Measurements from ENCODE around the gene SYT13.
A peak's percentile ranks its signal among the peaks of the same experiment; 100 is the strongest.

The SYT13 gene

DNA sequence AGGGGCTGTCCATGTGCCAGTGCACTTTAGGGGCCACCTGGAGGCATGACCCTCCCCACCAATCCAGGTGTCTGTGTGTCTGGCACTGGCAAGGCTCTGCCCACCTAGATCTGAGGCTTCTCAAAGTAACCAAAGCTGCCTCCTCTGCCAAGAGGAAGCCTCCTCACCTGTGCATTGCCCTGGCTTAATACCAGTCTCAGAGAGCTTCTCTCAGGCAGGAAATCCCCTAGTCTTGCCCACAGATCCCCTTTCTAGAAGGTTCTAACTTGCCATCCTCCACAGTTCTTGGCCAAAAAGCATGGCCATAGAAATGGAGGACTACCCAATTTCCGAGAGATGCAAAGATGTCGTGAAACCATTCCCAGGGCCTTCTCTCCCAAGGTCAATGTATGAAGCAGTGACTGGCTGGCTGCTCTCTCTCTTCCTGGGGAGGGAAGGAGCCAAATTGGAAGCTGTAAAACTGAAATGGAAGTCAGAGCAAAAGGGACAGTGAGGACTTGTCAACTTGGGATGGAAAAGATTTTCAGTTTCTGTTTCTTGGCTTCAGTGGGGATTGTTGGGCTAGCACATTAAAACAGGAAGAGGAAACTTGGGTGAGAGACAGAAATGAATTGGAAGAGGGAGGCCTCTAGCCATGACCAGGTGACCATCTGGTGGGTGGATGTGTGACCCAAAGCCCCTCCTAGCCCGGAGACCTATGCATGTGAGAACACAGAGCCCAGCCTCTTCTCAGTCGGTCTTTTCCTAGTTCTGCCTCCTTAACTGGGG is 70.9 kb downstream of the SYT13 start:
- Histone ChIP-seq H3K4me2 (peak overlapping the region; percentile 53), H4K20me1 (peaks cover 10% of the 10 kb centered on the region; the same call in 1 of the 2 replicates), H3K4me1 (peaks cover 55% of the 10 kb centered on the region), H3K27ac (0 out of 2 replicates have a peak overlapping the region, but pooled peaks have one; percentile 5), H3K27me3 (no peaks in the 10 kb centered on the region), H3K36me3 (peaks cover 16% of the 10 kb centered on the region; the same call in 1 of the 2 replicates), H3K9ac (no peak overlapping the region), H3K9me3 (no peaks in the 10 kb centered on the region), H3K4me3 (no peak overlapping the region)
- TF ChIP-seq Cebpa-rat (IDR thresholded peaks at IDR 0.05): no peak

DNA sequence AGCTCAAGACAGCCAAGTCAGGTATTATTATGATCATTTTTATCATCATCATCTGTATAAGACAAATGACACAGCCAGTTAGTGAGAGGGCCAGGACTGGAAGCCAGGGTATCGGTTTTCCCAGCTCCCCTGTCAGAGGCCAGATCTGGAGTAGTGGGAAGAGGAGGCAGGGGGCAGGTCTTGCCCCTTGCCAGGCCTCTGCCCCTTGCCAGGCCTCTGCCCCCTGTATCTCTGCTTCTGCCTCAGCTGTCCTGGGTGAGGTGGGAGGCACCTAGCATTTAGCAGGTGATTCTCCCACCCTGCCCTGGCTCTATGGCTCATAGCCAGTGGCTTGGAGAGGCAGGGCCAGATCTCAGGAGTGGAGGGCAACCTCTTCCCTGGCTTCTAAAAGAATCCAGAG is 72.4 kb downstream of the SYT13 start:
- Histone ChIP-seq H3K4me2 (no peak overlapping the region), H3K27me3 (no peaks in the 10 kb centered on the region), H3K9me3 (no peaks in the 10 kb centered on the region), H4K20me1 (peaks cover 10% of the 10 kb centered on the region; the same call in 1 of the 2 replicates), H3K4me1 (peaks cover 69% of the 10 kb centered on the region), H3K4me3 (no peak overlapping the region), H3K9ac (no peak overlapping the region), H3K36me3 (peaks cover 11% of the 10 kb centered on the region; the same call in 1 of the 2 replicates), H3K27ac (0 out of 2 replicates have a peak overlapping the region, but pooled peaks have one; percentile 21)
- TF ChIP-seq Cebpa-rat (IDR thresholded peaks at IDR 0.05): no peak

DNA sequence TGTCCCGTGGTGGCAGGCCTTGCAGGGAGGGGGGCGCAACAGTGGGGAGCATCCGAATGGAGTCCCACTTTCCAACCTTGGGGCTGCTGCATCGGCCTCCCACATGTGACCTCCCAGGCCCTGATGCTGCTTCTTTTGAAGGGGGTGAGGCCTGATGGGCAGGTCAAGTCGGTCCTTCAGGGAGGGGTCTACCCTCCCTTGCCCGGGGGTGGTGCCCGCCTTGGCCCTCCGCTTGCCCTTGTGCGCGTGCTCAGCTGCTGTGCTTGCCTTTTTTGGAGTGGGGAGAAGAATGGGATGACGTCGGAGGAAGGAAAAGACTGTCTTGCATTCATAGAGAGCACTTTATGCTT is 72.8 kb downstream of the SYT13 start:
- TF ChIP-seq Cebpa-rat (IDR thresholded peaks at IDR 0.05): no peak
- H3K4me2 ChIP-seq: no peak overlapping the region
- H3K27ac ChIP-seq: 0 out of 2 replicates have a peak overlapping the region, but pooled peaks have one; percentile 21
- peaks cover 10% of the 10 kb centered on the region; the same call in 1 of the 2 replicates for H4K20me1 ChIP-seq
- H3K4me1 ChIP-seq: peaks cover 73% of the 10 kb centered on the region
- H3K27me3 ChIP-seq: no peaks in the 10 kb centered on the region
- no peaks in the 10 kb centered on the region for H3K9me3 ChIP-seq
- no peak overlapping the region for H3K9ac ChIP-seq
- peaks cover 11% of the 10 kb centered on the region; the same call in 1 of the 2 replicates for H3K36me3 ChIP-seq
- no peak overlapping the region for H3K4me3 ChIP-seq

DNA sequence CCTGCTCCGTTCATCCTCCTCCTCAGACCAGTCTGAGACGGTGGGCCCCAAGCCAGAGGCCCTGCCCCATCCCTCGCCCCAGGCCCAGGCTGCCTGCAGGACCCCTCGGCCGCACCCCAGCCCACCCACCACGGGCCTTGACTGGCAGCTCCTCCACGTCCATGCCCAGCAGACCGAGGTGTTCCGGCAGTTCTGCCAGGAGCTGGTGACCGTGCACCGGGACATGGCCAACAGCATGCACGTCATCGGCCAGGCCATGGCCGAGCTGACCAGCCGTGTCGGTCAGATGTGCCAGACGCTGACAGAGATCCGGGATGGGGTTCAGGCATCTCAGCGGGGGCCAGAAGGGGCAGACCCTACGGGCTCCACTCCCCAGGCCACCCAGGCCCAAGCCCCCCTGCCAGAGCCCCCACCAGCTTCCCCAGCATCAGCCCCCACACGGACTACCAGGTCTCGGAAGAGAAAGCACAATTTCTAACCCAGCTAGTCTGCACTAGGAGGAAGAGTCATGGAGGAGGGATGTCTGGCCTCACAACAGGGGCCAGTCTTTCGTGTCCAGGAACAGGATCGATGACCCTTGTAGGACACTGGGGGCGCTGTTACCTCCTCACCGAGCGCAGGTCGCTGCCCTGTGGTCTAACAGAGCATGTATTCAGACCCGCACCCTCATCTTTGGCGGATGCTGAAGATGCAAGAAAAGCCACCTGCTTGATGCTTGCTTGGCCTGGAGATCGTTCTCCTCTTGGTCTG is 73.4 kb downstream of the SYT13 start:
- H3K9me3 ChIP-seq: no peaks in the 10 kb centered on the region
- peaks cover 10% of the 10 kb centered on the region; the same call in 1 of the 2 replicates for H4K20me1 ChIP-seq
- H3K36me3 ChIP-seq: peaks cover 11% of the 10 kb centered on the region; the same call in 1 of the 2 replicates
- no peak overlapping the region for H3K4me3 ChIP-seq
- TF ChIP-seq Cebpa-rat (IDR thresholded peaks at IDR 0.05): no peak
- H3K4me1 ChIP-seq: peaks cover 78% of the 10 kb centered on the region
- no peaks in the 10 kb centered on the region for H3K27me3 ChIP-seq
- H3K9ac ChIP-seq: no peak overlapping the region
- peak overlapping the region; percentile 87 for H3K4me2 ChIP-seq
- H3K27ac ChIP-seq: peak overlapping the region; percentile 88; the same call in 1 of the 2 replicates

DNA sequence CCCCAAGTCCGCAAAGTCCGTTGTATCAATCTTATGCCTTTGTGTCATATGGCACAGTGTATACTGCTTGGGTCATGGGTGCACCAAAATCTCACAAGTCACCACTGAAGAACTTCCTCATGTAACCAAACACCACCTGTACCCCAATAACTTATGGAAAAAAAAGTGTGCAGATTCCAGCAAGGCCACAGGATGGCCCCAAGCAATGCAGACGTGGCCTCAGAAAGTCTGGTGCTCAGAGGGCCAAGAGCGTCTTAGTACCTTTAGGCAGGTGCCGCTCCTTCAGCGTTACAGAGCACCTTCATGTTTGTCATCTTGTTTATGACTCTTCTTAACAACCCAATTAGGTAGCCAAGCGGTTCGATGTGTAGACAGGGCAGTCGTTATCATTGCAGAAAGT is 74.4 kb downstream of the SYT13 start:
- Histone ChIP-seq H3K9ac (no peak overlapping the region; the same call in 1 of the 2 replicates), H3K4me2 (peak overlapping the region; percentile 87), H3K27ac (peak overlapping the region; percentile 88; the same call in 1 of the 2 replicates), H3K27me3 (no peaks in the 10 kb centered on the region), H3K4me3 (no peak overlapping the region), H4K20me1 (peaks cover 10% of the 10 kb centered on the region; the same call in 1 of the 2 replicates), H3K36me3 (peaks cover 11% of the 10 kb centered on the region; the same call in 1 of the 2 replicates), H3K9me3 (no peaks in the 10 kb centered on the region), H3K4me1 (peaks cover 86% of the 10 kb centered on the region)
- no peak for TF ChIP-seq Cebpa-rat (IDR thresholded peaks at IDR 0.05)

DNA sequence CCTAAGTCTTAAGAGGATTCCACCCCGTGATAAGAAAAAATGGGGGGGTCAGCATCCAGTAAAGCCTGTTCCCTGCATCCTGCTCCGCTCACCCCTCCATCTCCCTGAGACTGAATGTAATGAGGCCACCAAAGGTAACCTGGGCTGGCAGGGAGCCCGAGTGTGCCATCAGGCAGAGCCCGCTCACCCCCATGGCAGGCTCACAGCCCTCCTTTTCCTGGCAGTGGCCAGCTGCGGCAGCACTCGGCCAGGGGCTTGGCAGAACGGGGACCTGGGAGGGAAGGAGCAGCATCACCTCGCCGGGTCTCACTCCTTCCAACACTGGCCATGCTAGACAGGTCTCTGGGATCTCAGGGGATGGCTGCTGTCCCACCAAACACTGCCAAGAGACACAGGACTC is 75.3 kb downstream of the SYT13 start:
- H3K4me3 ChIP-seq: peak overlapping the region; percentile 55; the same call in 1 of the 2 replicates
- no peak for TF ChIP-seq Cebpa-rat (IDR thresholded peaks at IDR 0.05)
- peaks cover 94% of the 10 kb centered on the region for H3K4me1 ChIP-seq
- H4K20me1 ChIP-seq: peaks cover 10% of the 10 kb centered on the region; the same call in 1 of the 2 replicates
- peak overlapping the region; percentile 87 for H3K4me2 ChIP-seq
- no peaks in the 10 kb centered on the region for H3K9me3 ChIP-seq
- H3K27me3 ChIP-seq: no peaks in the 10 kb centered on the region
- H3K27ac ChIP-seq: peak overlapping the region; percentile 88
- peaks cover 11% of the 10 kb centered on the region; the same call in 1 of the 2 replicates for H3K36me3 ChIP-seq
- 0 out of 2 replicates have a peak overlapping the region, but pooled peaks have one; percentile 20 for H3K9ac ChIP-seq

DNA sequence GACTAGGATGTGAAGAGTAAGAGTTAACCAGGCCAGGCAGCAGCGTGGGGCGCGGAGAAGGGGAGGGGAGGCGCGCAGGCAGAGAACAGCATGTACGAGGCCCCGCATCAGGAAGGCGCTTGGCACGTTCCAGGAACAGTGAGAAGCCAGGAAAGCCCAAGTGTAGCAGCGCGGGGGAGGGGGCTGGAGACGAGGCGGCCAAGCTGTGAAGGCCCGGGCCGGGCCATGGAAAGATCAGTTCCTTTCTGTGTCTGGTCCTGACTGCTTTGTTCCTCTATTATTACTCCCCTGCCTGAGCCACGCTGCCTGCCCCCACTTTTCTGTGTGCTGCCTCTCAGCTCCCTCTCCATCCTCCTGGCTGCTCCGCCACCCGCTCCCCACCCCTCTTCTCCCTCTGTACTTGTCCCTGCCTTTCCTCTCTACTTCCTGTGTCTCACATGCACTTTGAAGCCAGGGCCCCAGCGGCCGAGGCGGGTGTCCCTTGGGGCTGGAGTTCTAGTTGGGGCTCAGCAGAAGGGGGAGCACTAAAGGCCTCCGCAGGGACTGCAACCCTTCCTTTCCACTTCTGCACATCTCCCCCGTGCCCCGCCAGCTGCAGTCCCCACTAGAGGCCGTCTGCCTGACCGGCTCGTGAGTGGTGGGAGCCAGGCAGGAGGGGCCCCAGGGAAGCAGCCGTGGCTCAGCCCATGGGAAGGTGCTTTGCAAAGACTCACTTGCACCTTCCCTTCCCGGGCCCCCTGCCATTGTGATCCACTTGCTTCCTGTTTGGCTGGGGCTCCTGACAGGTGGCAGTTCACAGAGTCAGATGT is 76.0 kb downstream of the SYT13 start:
- Histone ChIP-seq H3K4me3 (peak overlapping the region; percentile 55), H3K4me1 (peaks cover 94% of the 10 kb centered on the region), H3K27ac (peak overlapping the region; percentile 88)

DNA sequence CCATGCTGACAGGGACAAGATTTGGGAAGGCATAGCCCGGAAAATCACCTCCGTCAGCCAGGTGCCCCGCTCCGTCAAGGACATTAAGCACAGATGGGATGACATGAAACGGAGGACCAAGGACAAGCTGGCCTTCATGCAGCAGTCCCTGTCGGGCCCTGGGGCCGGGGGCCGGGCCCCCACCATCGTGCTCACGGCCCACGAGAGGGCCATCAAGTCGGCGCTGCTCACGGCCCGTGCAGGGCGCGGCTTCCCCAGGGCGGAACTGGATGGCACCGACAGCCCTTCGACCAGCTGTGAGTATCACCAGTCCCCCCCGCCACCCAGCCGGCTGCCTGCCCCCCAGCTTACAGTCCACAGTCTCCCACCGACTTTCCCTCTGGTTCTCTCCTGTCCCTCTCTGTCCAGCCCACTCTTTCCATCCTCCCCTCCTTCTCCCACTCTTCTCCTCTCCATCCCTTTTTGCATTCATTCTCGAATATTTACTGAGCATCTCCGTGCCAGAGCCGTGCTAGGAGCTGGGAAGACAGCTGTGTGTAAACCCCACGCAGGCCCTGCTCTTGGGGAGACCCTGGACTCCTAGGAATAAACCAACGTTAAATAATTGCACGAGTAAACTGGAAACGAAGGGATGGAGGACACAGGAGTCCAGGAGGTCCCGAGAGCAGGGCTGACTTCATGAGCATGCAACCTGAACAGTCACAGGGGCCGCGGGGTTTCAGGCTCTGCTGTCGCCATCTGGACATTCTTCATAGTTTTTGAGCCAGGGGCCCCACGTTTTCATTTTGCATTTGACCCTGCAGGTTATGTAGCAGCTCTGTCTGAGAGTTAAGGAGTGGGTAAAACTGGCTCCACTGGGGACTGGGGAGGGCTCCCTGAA is 76.9 kb downstream of the SYT13 start:
- peak overlapping the region; percentile 77 for H3K9ac ChIP-seq
- no peak for TF ChIP-seq Cebpa-rat (IDR thresholded peaks at IDR 0.05)
- no peaks in the 10 kb centered on the region for H3K9me3 ChIP-seq
- no peaks in the 10 kb centered on the region for H3K27me3 ChIP-seq
- H3K4me1 ChIP-seq: peaks cover 92% of the 10 kb centered on the region
- H3K4me3 ChIP-seq: peak overlapping the region; percentile 55
- peak overlapping the region; percentile 87 for H3K4me2 ChIP-seq
- H4K20me1 ChIP-seq: peaks cover 10% of the 10 kb centered on the region; the same call in 1 of the 2 replicates
- H3K27ac ChIP-seq: peak overlapping the region; percentile 88
- peaks cover 11% of the 10 kb centered on the region; the same call in 1 of the 2 replicates for H3K36me3 ChIP-seq

More for the DNA sequence above, 76.0 kb downstream of the SYT13 start:
- no peaks in the 10 kb centered on the region for H3K9me3 ChIP-seq
- H3K9ac ChIP-seq: peak overlapping the region; percentile 77
- peaks cover 11% of the 10 kb centered on the region; the same call in 1 of the 2 replicates for H3K36me3 ChIP-seq
- no peak for TF ChIP-seq Cebpa-rat (IDR thresholded peaks at IDR 0.05)
- peaks cover 10% of the 10 kb centered on the region; the same call in 1 of the 2 replicates for H4K20me1 ChIP-seq
- no peaks in the 10 kb centered on the region for H3K27me3 ChIP-seq
- peak overlapping the region; percentile 87 for H3K4me2 ChIP-seq
